Kidney capillary endothelial cell (primary cell): ENCODE data around the gene GHR.
"Not testable (repeated sequence)": the region's sequence is repeated elsewhere in the genome, so short reads cannot be mapped to it uniquely, and the experiment has no call there.

Experiments used
- DNase-seq: peaks from one replicate; pipeline ENCODE4 v3.0.0-alpha.2; 2018; ENCODE audit warnings: low spot score

Gene GHR

GRCh38 chr5:42569953-42570548 lies 146.8 kb downstream of the GHR start:
- DNase-seq = no peak

GRCh38 chr5:42570966-42571960 lies 148.0 kb downstream of the GHR start:
- DNase-seq = no peak

- no peak for DNase-seq
Observed at GRCh38 chr5:42572313-42572712, 149.1 kb downstream of the GHR start.

DNA sequence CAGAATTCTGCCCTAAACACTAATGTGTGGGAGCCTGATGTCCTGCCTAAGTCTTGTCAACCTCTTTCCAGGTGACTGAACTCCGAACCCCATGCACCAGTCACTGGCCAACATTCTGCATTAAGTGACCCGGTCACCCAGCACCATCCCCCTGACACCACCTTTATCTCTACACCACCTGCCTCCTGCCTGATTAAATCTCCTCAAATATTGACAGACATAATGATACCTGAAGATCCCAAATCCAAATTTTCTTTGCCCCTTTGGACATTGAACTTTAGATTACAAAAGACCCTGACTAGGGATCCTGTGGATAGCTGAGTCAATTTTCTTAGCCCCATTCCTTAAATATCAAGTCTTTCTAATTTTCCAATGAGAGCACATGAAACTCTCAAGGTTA lies 150.1 kb downstream of the GHR start:
- DNase-seq = no peak

GRCh38 chr5:42575914-42576313 lies 152.7 kb downstream of the GHR start:
- not testable (repeated sequence) for DNase-seq

GRCh38 chr5:42578901-42579300 lies 155.7 kb downstream of the GHR start:
- not testable (repeated sequence) for DNase-seq

DNA sequence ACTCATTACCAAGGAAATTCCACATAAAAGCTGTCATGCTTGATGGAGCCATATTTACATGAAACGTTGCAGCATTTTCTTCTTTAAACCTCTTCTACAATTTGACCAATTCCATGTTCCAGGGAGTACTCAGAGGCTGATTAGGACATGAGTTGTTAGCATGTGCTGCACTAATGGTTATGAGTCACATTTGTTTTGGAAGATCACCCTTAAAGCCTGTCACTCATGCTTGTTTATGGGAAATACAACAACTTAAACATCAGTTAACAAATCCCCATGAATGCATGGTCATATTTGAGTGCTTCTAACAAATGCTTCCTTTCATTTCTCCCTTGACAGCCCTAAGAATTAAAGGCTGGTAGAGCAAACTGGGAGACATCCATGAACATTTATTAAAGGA lies 156.1 kb downstream of the GHR start:
- no peak for DNase-seq

DNA sequence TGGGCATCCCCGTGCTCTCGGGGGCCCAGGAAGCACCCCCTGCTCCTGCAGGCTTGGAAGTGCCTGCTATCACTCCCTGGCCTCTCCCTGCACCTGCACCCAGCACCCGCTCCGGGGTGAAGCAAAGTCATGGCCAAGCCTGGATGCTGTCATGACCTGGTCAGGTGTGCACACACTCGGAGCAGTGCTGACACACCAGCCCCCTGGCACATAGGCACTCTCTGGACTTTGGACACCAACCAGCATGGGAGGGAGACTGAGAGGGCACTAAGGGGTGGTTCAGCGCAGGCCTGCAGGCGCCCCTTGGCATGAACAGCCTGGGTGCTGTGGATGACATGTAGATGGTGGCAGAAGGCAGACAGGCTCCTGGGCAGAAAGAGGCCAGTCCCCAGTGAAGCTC lies 158.6 kb downstream of the GHR start:
- no peak for DNase-seq

GRCh38 chr5:42582723-42583122 lies 159.5 kb downstream of the GHR start:
- no peak for DNase-seq

- DNase-seq = peak; percentile 57
Observed at GRCh38 chr5:42583322-42583721, 160.1 kb downstream of the GHR start.

- DNase-seq = no peak
Observed at GRCh38 chr5:42586625-42587024, 163.4 kb downstream of the GHR start.

DNA sequence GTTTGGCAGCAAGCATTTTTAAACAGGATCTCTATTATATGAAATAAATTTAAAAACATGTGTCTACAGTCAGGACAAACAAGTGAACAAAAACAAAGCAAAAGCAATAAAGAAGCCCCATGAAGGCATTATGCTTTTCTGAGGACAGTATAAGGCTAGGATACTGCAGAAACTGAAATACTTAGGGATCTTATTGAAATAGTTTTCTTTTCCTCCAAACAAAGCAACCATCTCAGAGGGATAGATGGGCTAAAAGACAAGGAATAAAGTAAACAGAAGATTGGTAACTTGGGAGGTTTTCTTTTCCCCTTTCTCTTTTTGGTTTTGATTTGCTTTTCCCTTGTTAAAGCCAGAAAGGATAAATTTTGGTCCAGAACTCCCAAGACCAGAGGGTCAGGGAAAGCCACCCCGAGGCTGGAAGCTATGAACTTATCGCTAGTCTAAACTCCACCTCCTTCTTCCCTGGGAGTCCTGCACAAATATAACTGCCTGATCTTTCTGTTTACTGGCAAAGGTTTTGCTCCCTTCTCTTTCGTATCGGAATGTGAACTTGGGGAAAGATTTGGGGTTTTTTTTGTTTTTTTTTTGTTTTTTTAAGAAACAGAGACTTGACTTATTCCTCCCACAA lies 164.0 kb downstream of the GHR start:
- no peak for DNase-seq

DNA sequence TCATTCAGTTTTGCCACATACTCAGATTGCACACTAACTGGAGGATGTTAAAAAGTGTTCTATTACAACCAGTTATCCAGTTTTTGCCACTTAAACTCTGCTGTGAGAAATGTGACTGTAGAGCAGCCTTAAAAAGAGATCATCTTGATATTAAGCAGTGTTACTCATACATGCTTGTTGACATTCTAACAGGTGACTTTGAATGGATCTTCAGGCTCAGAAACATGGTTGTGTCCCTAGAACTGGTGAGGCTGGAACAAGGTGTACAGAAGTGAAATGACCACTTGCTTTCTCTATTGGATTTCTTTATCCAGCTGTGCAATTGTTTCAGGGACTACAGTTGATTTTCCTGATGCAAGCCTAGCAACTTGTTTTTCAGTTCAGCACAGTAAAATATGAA lies 167.3 kb downstream of the GHR start:
- DNase-seq = no peak

DNA sequence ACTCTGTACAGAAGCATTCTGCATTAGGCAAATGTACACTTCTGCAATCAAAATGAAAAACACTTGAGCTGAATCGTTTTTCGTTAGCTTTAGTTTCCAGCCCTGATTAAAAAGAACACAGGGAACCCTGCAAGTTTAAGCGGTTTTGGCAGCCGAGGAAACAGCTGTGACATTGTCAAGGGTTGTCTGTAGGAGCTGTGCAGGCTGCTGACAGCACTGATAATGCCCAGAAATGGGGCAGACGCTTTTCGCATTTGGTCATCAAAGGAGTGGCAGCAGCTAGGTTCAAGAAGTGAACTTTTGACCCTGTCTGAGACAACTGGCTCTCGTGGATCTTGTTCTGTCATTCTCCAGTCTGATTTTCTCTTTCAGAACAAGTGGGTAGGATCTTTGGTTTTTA lies 167.8 kb downstream of the GHR start:
- DNase-seq = no peak

GRCh38 chr5:42592401-42593140 lies 169.3 kb downstream of the GHR start:
- no peak for DNase-seq

- no peak for DNase-seq
Observed at GRCh38 chr5:42593591-42593990, 170.4 kb downstream of the GHR start.

GRCh38 chr5:42595597-42595996 lies 172.4 kb downstream of the GHR start:
- DNase-seq = no peak

GRCh38 chr5:42596817-42597216 lies 173.6 kb downstream of the GHR start:
- no peak for DNase-seq

GRCh38 chr5:42597318-42597937 lies 174.2 kb downstream of the GHR start:
- no peak for DNase-seq

- DNase-seq = no peak
Observed at GRCh38 chr5:42598311-42598710, 175.1 kb downstream of the GHR start.

DNA sequence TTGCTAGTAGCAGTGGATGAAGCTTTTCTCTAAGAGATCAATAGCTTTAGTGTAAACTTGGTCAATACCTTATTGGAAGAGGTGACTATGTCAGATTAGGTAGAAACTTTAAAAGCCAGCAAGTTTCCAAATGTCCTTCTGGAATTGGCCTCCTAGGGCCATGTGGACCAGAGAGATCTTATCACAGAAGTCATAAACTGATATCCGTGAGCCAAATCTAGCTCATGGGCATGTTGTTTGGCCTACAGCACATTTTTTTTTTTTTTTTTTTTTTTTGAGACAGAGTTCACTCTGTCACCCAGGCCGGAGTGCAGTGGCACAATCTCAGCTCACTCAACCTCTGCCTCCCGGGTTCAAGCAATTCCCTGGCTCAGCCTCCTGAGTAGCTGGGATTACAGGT lies 175.9 kb downstream of the GHR start:
- DNase-seq = no peak

- DNase-seq = no peak
Observed at GRCh38 chr5:42600441-42600840, 177.2 kb downstream of the GHR start.
